ENCODE measurements around the gene GPRC5C.

The GPRC5C gene

GRCh38 chr17:74432766-74433391, 991 bp downstream of the GPRC5C start:
- DNase-seq (ENCODE audit: low read depth) = no peak
- peak overlapping the region; percentile 59 for H3K4me3 ChIP-seq (replicated peaks; ENCODE audit: low read depth, low read length)
- TF ChIP-seq CTCF (IDR thresholded peaks at IDR 0.05; ENCODE audit: low read length, missing control alignments) = no peak

- peak overlapping the region; percentile 59 for H3K4me3 ChIP-seq (replicated peaks; ENCODE audit: low read depth, low read length)
- peak; percentile 21 for DNase-seq (ENCODE audit: low read depth)
- TF ChIP-seq CTCF (IDR thresholded peaks at IDR 0.05; ENCODE audit: low read length, missing control alignments) = no peak
Measured at GRCh38 chr17:74433421-74434121, 1.7 kb downstream of the GPRC5C start.

DNA sequence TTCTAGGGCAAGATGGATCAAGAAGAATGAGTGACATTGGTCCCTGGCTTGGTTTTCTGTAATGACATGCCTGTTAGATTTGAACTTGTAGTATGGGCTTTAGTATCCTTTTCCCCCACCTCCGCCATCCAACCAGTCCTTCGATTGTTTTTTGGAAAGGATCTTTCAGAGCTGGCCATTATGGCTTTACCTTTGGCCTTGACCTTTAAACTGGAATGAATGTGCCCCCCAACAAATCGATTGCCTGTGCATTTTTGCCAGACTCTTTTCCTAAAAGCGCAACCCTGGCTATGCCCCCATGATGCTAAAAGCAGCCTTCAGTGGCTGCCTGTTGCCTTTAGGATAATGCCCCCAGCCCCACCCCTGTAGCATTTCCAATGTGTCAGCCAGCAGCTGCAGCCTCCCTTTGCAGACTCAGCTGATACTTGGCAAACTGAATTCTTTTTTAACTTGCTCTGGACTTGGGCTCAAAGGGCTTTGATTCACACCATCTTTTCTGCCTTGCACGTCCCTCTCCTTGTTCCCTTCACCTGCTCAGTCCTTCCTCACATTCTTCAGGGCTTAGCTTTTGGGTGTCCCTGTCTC, 4.0 kb downstream of the GPRC5C start:
- H3K4me3 ChIP-seq (replicated peaks; ENCODE audit: low read depth, low read length) = no peak overlapping the region
- DNase-seq (ENCODE audit: low read depth) = no peak
- no peak for TF ChIP-seq CTCF (IDR thresholded peaks at IDR 0.05; ENCODE audit: low read length, missing control alignments)

- peak; percentile 18 for DNase-seq (ENCODE audit: low read depth)
- H3K4me3 ChIP-seq (replicated peaks; ENCODE audit: low read depth, low read length) = no peak overlapping the region
- peak; percentile 67 for TF ChIP-seq CTCF (IDR thresholded peaks at IDR 0.05; ENCODE audit: low read length, missing control alignments)
Measured at GRCh38 chr17:74437702-74438101, 5.8 kb downstream of the GPRC5C start.

DNA sequence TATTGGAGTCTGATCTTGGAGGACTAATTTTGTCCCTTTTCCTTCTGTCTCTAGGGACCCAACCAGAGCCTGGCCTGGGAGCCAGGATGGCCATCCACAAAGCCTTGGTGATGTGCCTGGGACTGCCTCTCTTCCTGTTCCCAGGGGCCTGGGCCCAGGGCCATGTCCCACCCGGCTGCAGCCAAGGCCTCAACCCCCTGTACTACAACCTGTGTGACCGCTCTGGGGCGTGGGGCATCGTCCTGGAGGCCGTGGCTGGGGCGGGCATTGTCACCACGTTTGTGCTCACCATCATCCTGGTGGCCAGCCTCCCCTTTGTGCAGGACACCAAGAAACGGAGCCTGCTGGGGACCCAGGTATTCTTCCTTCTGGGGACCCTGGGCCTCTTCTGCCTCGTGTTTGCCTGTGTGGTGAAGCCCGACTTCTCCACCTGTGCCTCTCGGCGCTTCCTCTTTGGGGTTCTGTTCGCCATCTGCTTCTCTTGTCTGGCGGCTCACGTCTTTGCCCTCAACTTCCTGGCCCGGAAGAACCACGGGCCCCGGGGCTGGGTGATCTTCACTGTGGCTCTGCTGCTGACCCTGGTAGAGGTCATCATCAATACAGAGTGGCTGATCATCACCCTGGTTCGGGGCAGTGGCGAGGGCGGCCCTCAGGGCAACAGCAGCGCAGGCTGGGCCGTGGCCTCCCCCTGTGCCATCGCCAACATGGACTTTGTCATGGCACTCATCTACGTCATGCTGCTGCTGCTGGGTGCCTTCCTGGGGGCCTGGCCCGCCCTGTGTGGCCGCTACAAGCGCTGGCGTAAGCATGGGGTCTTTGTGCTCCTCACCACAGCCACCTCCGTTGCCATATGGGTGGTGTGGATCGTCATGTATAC, 8.0 kb downstream of the GPRC5C start:
- no peak for DNase-seq (ENCODE audit: low read depth)
- TF ChIP-seq CTCF (IDR thresholded peaks at IDR 0.05; ENCODE audit: low read length, missing control alignments) = no peak
- no peak overlapping the region for H3K4me3 ChIP-seq (replicated peaks; ENCODE audit: low read depth, low read length)

- DNase-seq (ENCODE audit: low read depth) = no peak
- TF ChIP-seq CTCF (IDR thresholded peaks at IDR 0.05; ENCODE audit: low read length, missing control alignments) = no peak
- H3K4me3 ChIP-seq (replicated peaks; ENCODE audit: low read depth, low read length) = no peak overlapping the region
Measured at GRCh38 chr17:74441537-74441936, 9.6 kb downstream of the GPRC5C start.
